Measurements from ENCODE around the gene CALB2.

CALB2 gene

DNA sequence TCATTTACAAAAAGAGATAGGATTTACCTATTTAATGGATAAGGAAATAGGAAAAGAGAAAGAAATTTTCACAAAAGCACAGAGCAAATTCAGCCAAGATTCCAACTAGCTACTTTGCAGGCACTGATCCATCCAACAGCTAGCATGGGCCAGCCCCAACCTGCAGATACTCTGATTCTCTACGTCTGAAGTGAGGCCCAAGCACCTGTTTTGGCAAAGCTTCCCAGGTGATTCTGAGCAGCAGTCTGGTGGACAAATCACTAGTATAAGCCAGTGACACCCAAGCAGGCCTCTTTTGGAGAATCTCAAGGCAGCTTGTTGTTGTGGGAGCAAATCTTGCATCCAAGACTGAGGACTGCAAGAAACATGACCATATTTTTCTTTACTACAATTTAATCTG lies 20.9 kb upstream of the CALB2 start:
- DNase-seq (ENCODE audit: low read depth): no peak
- no peak overlapping the region for H3K4me3 ChIP-seq (ENCODE audit: low read depth, low read length)
- TF ChIP-seq CTCF (IDR thresholded peaks at IDR 0.05; ENCODE audit: insufficient read depth, low read depth, low read length, missing control alignments): no peak

DNA sequence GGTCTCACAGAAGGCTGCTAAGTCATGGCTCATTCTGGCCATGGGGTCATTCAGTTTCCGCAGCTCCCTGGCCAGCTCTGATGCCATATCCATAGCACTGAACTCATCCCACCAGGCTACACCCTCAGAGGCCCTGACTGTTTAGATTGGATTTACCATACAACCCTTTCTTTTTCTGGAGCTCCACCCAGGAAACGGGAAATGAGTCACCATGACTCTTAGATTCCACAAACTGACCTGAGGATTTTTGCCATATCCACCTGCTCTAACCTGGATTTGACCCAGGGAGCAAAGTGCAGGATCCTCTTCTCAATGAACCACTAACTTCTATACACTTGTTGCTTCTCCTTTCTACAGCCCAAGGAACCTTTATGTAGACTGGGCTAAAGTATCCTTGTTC lies 20.3 kb upstream of the CALB2 start:
- no peak for DNase-seq (ENCODE audit: low read depth)
- no peak for TF ChIP-seq CTCF (IDR thresholded peaks at IDR 0.05; ENCODE audit: insufficient read depth, low read depth, low read length, missing control alignments)

GRCh38 chr16:71338632-71339031 lies 19.9 kb upstream of the CALB2 start:
- no peak for DNase-seq (ENCODE audit: low read depth)
- H3K4me3 ChIP-seq (ENCODE audit: low read depth, low read length): no peak overlapping the region
- TF ChIP-seq CTCF (IDR thresholded peaks at IDR 0.05; ENCODE audit: insufficient read depth, low read depth, low read length, missing control alignments): no peak

More for the DNA sequence above, 20.3 kb upstream of the CALB2 start:
- no peak overlapping the region for H3K4me3 ChIP-seq (ENCODE audit: low read depth, low read length)

- no peak for TF ChIP-seq CTCF (IDR thresholded peaks at IDR 0.05; ENCODE audit: insufficient read depth, low read depth, low read length, missing control alignments)
- no peak overlapping the region for H3K4me3 ChIP-seq (ENCODE audit: low read depth, low read length)
- DNase-seq (ENCODE audit: low read depth): no peak
Measured at GRCh38 chr16:71339236-71340171, 19.0 kb upstream of the CALB2 start.

DNA sequence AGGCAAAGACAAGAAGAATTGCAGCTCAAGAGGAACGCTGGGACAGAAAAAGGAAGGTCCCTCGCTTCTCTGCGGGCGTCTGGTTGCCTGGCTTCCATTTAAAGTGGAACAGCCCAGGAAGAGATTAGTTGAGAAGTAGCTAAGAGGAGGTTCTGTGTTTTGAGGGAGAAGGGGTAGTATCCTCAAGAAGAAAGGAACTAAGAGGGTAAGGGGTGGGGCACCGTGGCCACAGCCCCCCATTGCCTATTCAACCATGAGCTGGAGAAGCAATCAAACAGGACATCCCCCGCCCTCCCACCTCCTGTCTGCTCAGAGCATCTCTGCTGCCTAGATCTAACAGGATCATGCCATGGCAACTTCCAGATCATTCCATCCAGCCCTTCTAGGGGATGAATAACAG lies 18.1 kb upstream of the CALB2 start:
- H3K4me3 ChIP-seq (ENCODE audit: low read depth, low read length): no peak overlapping the region
- no peak for TF ChIP-seq CTCF (IDR thresholded peaks at IDR 0.05; ENCODE audit: insufficient read depth, low read depth, low read length, missing control alignments)
- no peak for DNase-seq (ENCODE audit: low read depth)

DNA sequence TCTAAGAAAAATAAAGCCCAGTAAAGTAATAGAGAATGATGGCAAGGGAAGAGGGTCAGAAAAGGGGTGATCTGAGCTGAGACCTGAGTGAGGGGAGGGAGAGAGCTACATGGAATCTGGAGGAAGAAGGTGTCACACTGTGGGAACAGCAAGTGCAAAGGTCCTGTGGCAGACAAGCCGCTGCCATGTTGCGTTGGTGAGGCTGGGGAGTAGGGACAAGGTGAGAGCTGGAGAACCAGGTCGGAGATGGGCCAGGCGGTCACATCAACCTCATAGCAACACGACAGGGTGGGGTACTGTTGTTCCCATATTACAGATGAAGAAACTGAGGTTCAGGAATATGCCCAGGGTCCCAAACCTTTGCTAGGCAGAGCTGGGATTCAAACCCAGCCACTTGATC lies 16.6 kb upstream of the CALB2 start:
- no peak overlapping the region for H3K4me3 ChIP-seq (ENCODE audit: low read depth, low read length)
- DNase-seq (ENCODE audit: low read depth): no peak
- no peak for TF ChIP-seq CTCF (IDR thresholded peaks at IDR 0.05; ENCODE audit: insufficient read depth, low read depth, low read length, missing control alignments)

DNA sequence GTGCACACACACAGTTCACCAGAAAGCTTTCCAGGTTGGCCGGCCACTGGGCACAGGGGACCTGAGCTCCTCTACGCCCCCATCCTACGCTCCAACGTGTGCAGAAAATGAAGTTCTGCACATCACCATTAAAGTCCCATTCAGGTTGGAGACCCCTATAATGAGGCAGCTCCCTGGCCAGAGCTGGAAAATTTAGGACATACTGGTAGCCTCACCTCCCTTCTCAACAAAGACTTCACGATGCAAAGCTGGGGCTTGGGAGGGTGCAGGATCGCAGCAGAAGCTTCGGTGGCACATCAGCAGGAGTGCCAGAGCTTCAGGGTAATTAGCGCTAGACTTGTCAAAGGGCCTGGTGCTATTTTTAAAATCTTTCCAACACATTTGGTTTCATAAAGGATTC lies 15.4 kb upstream of the CALB2 start:
- H3K4me3 ChIP-seq (ENCODE audit: low read depth, low read length): no peak overlapping the region
- no peak for DNase-seq (ENCODE audit: low read depth)
- TF ChIP-seq CTCF (IDR thresholded peaks at IDR 0.05; ENCODE audit: insufficient read depth, low read depth, low read length, missing control alignments): no peak

Data from GM12865 (cell line).